LNCaP clone FGC (cell line): ENCODE measurements around the gene APOF.
"Not testable (repeated sequence)": the region's sequence is repeated elsewhere in the genome, so short reads cannot be mapped to it uniquely, and the experiment has no call there.

Source experiments
- DNase-seq: peaks from one replicate; pipeline ENCODE4 v3.0.0-alpha.2; 2011; ENCODE audit warnings: low read depth
- H3K4me3 ChIP-seq: 2 replicates; pipeline ENCODE4 v1.5.1; 2011; ENCODE audit warnings: mild to moderate bottlenecking, low read depth, low read length, control low read depth
- CTCF ChIP-seq: IDR thresholded peaks from 2 replicates; pipeline ENCODE4 v1.5.1; 2012; ENCODE audit warnings: mild to moderate bottlenecking; ENCODE audit not compliant: control insufficient read depth, insufficient read depth; ENCODE audit errors: extremely low read depth

The APOF gene

DNA sequence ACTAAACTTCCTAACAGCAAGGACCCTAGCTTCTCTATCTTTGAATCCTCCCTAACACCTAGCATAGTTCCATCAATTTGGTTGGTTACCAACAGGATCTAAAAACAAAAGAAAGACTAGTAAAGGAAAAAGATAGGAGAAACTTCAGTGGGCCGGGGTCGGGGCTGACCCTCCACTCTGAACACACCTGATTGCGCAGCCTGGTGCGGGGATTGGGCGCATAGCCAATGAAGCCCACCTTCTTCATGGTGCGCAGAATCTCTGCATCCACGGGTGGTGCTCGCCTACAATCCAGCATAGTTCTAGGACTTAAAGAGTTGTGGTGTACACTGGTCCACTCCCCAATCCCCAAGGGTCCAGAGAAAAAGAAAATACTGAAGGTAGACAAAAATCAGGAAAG, 36.5 kb downstream of the APOF start:
- no peak for TF ChIP-seq CTCF
- DNase-seq: no peak

DNA sequence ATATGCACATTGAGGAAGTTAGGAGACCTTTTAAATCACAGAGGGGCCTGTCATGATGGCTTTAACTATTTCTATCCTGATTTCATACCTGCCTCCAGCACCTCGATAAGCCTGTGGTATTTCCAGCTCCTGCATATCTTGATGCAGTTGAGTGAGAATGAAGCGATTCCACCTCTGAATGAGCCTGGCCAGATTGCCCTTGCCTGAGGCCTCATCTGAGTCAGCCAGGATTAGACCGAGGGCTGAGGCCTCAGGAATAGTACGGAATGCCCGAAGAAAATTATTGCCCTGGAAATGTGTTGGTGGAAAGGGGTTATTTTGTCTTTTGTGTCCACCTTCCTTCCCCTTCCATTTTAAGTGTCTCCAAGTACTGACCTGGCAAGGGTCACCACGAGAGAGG, 38.5 kb downstream of the APOF start:
- no peak overlapping the region for H3K4me3 ChIP-seq
- DNase-seq: no peak
- no peak for TF ChIP-seq CTCF

More for the DNA sequence above, 36.5 kb downstream of the APOF start:
- H3K4me3 ChIP-seq: no peak overlapping the region

DNA sequence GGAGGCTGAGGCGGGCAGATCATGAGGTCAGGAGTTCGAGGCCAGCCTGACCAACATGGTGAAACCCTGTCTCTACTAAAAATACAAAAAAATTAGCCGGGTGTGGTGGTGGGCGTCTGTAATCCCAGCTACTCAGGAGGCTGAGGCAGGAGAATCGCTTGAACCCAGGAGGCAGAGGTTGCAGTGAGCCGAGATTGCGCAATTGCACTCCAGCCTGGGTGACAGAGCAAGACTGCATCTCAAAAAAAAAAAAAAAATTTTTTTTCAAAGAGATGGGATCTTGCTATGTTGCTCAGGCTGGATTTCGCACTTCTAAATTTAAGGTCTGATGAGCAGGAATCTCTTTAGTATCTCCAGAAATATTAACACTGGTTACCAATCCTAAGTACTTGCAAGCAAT, 41.0 kb downstream of the APOF start:
- H3K4me3 ChIP-seq, DNase-seq: not testable (repeated sequence)

DNA sequence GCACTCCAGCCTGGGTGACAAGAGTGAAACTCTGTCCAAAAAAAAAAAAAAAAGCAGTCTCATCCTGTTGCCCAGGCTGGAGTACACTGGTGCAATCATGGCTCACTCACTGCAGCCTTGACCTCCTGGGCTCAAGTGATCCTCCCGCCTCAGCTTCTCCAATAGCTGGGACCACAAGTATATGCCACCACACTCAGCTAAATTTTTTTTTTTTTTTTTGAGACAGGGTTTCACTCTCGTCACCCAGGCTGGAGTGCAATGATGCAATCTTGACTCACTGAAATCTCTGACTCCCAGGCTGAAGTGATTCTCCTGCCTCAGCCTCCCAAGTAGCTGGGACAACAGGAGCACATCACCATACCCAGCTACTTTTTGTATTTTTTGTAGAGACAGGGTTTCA, 41.6 kb downstream of the APOF start:
- DNase-seq: no peak
- no peak overlapping the region for H3K4me3 ChIP-seq
- TF ChIP-seq CTCF: no peak

- 0 out of 2 replicates have a peak, but pooled peaks have one; percentile 3 for TF ChIP-seq CTCF
- H3K4me3 ChIP-seq: no peak overlapping the region
- no peak for DNase-seq
Measured at GRCh38 chr12:56317675-56318074, 45.0 kb downstream of the APOF start.

- H3K4me3 ChIP-seq: peak within 1 kb of the TSS; percentile 95
- peak; percentile 98 for DNase-seq
- TF ChIP-seq CTCF: 0 out of 2 replicates have a peak, but pooled peaks have one; percentile 23
Measured at GRCh38 chr12:56315622-56316473, 46.8 kb downstream of the APOF start, which contains the start of gene CNPY2. Gene CNPY2 (minus strand): TSS chr12:56315988. CDS start chr12:56315217, 771 bp downstream.

DNA sequence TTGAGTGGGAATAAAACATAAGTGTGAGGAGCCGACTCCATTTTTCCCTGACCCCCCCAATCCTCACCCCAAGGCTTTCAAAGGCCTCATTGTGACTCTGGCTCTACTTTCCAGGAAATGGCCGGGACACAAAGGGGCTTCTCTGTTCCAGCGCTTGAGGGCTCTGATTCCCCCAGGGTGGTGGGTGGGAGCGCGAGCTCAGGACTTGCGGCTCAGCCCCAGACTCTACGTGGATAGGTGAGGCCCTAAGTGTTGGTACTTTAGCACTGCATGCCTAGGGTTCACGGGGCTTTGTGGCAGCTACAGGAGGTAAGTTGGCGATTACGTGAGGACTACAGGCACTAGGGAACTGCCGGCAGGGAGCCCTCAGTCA, 47.4 kb downstream of the APOF start:
- no peak for TF ChIP-seq CTCF
- no peak for DNase-seq
- H3K4me3 ChIP-seq: peak overlapping the region; percentile 95
